ENCODE results near the gene TSHZ2.

Gene TSHZ2

DNA sequence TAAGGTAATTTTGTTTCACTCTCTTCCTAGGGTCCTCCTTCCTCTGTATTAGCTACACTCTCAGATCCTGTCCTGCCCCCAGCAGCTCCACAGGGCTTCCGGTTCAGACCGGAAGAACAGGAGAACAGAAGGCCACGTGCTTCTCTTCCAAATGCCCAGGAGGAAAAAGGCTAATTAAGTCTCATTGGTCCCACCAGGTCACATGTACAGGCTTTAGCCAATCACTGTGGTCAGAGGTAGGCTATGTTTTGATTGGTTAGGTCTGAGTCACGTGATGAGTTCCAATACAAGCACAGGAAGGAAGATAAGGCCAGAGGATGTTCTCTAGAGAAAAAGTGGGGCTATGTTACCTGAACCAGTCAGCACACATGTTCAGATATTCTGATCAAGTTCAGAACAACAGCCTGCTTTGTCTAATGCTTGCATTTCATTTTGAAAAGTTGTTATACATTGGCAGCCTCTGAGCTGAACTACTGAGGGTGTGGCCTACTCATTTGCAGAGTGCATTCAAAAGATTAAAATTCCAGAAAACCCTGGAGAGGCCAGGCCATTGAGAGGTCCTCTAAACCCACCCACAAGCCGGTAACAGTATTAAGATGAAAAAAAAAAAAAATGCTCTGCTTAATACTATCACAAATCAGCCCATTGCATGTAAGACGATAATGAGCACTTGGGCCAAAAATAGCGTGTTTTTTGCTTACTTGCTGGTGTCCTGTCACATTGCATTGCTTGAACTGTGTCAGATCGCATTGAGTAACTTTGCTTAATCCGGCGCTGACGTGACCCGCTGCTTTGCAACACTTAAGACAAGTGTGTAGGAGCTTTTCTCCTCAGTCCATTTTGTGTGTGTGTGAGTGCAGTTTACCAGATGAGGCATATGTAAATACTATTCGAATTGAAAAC lies 170.3 kb downstream of the TSHZ2 start:
- TF ChIP-seq CTCF (conservative IDR thresholded peaks at IDR 0.05) = no peak
- no peak for TF ChIP-seq ZFX (IDR thresholded peaks at IDR 0.05)
- H3K27ac ChIP-seq = no peak overlapping the region

DNA sequence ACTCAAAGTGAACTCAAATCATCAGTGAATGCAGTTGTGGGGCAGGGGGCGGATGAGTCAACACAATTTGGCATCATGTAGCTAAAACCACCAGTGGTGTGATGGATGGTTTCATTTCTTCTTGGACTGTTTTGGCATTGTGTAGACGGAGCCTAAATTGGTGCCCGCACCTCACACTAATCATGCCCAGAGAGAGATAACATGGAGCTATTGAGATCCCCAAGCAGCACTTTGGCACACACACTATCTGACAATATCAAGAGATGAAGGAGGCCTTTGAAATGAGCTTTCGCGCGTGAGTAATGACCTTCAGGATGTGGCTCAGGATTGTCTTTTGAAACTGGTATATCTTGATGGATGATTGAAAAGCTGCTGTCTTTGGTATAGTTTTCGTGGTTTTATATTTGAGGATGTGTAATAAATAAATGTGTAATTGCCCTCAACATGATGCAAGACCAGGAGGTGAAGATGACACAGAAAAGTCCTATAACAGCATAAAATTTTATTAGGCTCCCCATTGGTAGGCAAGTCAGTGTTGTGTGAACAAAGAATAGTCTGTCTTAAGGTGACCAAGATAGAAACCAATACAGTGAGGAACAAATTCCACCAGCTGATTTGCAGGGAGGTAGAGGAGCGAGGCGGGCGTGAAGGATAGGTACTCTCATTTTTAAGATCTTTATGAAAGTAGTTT lies 174.2 kb downstream of the TSHZ2 start:
- H3K27ac ChIP-seq = no peak overlapping the region
- TF ChIP-seq CTCF (conservative IDR thresholded peaks at IDR 0.05) (no peak), ZFX (IDR thresholded peaks at IDR 0.05) (no peak)

DNA sequence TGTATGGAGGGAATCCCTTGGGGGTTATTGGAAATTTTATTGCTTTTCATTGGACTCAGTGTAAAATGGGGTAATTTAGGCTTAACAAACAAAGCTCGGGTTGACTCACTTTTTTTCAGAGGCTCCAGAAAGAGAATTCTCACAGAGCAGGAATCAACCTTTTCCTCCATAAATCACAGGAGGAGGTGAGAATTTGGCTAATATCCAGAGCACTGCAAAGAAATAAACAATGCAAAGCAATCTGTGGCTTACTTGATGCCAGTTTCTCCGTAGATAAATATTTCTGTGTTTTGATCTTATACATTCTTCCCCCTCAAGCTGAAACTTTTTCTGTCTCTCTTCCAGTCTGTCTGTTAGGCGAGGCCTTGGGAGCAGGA lies 176.6 kb downstream of the TSHZ2 start:
- no peak overlapping the region for H3K27ac ChIP-seq

GRCh38 chr20:53149148-53149889 lies 177.2 kb downstream of the TSHZ2 start:
- no peak overlapping the region for H3K27ac ChIP-seq
- TF ChIP-seq CTCF (conservative IDR thresholded peaks at IDR 0.05) = no peak

More for the DNA sequence above, 176.6 kb downstream of the TSHZ2 start:
- TF ChIP-seq CTCF (conservative IDR thresholded peaks at IDR 0.05) (no peak), ZFX (IDR thresholded peaks at IDR 0.05) (no peak)

DNA sequence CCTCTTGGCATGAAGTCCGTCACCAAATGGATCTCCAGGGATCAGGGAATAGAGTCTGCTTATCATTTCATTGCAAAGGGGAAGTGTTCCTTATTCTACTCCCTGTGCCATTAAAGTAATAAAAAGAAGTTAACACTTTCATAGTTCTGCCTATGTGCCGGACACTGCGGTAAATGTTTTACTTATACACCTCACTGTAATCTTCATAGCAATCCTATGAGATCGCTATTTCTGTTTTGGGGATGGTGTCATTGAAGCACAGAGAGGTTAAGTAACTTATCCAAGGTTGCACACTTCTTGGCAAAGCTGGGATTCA lies 177.7 kb downstream of the TSHZ2 start:
- TF ChIP-seq ZFX (IDR thresholded peaks at IDR 0.05) (no peak), CTCF (conservative IDR thresholded peaks at IDR 0.05) (no peak)
- H3K27ac ChIP-seq = no peak overlapping the region

GRCh38 chr20:53150532-53150931 lies 178.4 kb downstream of the TSHZ2 start:
- H3K27ac ChIP-seq = no peak overlapping the region
- TF ChIP-seq ZFX (IDR thresholded peaks at IDR 0.05) = no peak
- TF ChIP-seq CTCF (conservative IDR thresholded peaks at IDR 0.05) = no peak

DNA sequence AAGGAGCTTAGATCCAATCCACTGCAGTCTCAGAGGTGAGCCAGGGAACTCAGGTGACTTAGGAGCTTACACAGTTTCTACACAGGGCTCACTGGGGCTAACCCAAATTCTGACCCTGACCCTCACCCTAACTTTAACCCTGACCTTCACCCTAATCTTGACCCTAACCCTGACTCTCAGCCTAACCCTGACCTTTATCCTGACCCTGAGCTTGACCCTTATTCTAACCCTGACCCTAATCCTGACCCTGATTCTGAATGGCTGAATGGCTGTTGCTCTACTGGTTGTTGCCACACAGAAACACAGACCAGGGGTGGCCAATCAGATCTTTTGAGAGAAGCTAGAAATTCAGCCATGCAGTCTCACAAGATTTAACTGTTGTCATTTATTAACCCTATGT lies 180.1 kb downstream of the TSHZ2 start:
- TF ChIP-seq ZFX (IDR thresholded peaks at IDR 0.05) (no peak), CTCF (conservative IDR thresholded peaks at IDR 0.05) (no peak)
- H3K27ac ChIP-seq = no peak overlapping the region

All from C4-2B (cell line).